GM19463 (cell line): ENCODE results near the gene MFSD8.
"Not testable (repeated sequence)": the region's sequence is repeated elsewhere in the genome, so short reads cannot be mapped to it uniquely, and the experiment has no call there.

ENCODE experiments used
- ATAC-seq: cut with Tn5 transposase; IDR thresholded peaks from one replicate; pipeline ENCODE4 v1.9.1; 2021; ENCODE audit warnings: mild to moderate bottlenecking, moderate library complexity; ENCODE audit not compliant: unreplicated experiment

MFSD8 gene, protein sequence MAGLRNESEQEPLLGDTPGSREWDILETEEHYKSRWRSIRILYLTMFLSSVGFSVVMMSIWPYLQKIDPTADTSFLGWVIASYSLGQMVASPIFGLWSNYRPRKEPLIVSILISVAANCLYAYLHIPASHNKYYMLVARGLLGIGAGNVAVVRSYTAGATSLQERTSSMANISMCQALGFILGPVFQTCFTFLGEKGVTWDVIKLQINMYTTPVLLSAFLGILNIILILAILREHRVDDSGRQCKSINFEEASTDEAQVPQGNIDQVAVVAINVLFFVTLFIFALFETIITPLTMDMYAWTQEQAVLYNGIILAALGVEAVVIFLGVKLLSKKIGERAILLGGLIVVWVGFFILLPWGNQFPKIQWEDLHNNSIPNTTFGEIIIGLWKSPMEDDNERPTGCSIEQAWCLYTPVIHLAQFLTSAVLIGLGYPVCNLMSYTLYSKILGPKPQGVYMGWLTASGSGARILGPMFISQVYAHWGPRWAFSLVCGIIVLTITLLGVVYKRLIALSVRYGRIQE

DNA sequence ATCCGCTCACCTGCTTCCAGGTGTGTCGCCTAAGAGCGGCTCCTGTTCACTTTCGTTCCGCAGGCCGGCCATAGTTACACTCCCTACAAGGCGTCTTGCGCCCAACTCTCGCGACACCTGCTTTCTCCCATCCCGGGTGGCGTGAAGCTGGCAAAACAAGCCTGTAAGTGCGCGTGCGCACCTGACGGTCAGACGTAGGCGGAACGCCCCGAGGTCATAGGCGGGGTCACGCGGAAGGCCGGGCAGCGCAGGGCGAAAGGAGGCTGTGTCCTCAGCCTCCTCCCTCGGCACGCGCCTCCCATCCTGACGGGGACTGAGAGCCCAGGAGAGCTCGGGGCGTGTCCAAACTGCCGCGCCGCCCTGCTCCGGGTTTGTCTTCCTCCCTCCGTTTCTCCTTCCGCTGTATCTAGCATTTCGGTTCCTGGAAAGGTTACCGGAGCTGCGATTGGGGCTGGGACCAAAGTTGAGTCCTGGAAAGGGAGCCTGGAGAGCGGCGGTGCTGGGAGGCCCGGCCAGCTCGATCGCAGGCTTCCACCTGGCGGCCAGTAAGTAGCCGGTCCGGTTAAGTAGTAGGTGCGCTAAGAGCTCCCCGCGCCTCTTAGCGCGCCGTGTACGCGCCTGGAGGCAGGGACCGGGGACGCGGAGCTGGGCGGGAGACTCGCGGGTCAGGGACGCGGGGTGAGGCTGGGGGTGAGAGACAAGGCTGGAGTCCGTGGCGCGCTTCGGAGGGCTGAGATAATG lies at the start of gene MFSD8, which contains the start of gene ABHD18:
TSS of gene MFSD8 (minus strand) at position 112 of the 741 bp plus-strand sequence. CDS start at position 72, 40 bp downstream.
TSS of gene ABHD18 (plus strand) at position 345 of the 741 bp plus-strand sequence. CDS start 17,550 bp downstream, outside the sequence.
- ATAC-seq: peak; percentile 93

DNA sequence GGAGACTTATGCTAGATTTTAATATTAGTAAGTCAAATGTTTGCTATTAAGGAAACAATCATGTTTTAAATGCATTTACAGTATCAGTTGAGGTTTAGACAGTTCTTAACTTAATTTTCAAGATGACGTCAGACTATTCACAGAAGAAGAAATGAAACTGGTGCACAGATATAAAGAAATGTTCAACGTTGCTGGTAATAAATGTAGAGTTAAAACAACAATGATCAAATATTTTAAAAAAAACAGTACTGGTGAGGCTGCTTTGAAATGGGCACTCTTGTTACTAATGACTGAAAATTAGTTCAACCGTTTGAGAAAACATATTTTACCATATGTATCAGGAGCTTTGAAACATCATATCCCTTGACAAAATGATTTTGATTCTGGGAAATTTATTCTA lies 44.5 kb upstream of the MFSD8 start:
- ATAC-seq: no peak

DNA sequence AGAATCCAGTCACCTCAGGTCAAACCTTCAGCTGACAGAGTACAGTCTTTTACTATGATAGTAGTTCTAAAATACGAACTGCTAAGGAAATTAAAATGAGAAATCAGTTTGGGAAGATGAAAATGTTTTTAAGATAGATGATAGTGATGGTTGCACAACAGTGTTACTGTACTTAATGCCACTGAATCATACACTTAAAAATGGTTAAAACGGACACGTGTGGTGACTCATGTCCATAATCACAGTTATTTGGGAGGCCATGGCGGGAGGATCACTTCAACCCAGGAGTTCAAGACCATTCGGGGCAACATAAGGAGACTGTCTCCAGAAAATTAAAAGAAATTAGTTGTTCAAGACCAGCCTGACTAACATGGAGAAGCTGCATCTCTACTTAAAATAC lies 41.6 kb upstream of the MFSD8 start:
- ATAC-seq: no peak

DNA sequence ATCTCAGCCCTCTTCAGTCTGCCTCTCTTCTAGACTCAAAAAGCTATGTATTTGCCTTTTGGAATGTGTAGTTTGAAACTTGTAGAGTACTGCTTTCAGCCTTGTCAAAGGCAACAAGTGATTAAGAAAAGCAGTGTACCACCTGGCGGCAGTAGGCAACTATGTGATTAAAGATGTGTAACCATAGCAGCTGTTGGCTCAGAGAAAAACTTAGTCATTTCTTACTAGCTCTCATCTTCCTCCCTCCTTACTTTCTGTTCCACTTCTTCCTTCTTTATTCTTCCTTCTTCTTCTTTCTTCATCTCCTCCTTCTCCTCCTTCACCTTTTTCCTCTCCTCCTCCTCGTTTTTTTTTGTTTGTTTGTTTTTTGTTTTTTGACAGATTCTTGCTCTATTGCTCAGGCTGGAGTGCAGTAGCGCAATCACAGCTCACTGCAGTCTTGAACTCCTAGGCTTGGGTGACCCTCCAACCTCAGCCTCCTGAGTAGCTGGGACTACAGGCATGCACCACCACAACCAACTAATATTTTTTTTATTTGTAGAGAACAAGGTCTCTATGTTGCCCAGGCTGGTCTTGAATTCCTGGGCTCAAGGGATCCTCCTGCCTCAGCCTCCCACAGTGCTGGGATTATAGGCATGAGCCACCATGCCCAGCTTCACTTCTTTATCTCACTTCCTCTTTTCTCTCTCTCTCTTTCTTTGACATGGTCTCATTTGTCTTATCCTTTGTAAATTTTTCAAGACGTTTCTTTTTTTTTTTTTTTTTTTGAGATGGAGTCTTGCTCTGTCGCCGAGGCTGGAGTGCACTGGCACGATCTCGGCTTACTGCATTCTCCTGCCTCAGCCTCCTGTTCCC lies 32.8 kb upstream of the MFSD8 start:
- peak; percentile 99 for ATAC-seq

DNA sequence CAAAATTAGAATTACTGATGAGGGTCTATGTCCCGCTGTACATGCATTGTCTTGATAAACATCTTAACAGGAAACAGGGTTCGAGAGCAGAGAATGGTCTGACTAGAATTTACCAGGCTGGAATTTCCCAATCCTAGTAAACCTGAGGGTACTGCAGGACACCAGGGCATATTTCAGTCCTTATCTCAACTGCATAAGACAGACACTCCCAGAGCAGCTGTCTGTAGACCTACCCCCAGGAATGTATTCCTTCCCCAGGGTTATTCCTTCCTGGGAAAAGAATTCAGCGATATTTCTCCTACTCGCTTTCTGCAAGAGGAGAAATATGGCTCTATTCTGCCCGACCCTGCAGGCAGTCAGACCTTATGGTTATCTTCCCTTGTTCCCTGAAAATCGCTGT lies 31.5 kb upstream of the MFSD8 start:
- not testable (repeated sequence) for ATAC-seq

DNA sequence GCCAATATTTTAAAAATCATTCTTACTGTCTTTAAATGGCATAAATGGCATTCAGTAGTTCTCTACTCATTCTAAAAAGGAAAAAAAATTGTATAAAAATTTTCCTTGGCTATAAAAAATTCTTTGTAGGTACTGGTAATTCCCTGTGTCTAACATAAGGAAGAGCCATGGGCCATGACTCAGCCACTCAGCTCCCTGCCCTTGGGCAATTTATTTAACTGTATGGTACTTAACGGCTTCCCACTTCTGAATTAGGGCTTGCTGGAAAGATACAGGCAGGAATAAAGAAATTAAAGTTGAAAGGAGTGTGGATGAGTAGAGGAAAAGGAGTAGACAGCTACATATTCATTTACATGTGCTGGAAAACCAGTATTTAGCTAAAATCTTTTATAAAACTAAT lies 30.8 kb upstream of the MFSD8 start:
- no peak for ATAC-seq

DNA sequence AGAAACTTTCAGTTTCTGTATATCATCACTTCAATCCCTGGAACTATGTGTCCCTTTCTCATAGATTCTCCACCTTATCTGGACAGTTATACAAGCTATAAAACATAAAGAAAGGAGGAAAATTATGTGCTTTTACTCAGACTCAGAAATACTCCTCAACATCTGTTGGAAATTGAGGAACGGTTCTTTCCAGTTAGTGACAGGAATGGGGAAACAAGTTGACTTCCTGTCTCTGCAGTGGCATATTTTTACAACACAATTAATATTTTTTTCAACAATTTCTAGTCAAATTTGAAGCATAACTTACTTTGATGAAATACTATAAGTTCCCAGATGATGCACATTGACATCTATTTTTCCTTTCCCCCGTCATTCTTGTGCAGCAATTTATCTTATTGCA lies 28.2 kb upstream of the MFSD8 start:
- no peak for ATAC-seq

DNA sequence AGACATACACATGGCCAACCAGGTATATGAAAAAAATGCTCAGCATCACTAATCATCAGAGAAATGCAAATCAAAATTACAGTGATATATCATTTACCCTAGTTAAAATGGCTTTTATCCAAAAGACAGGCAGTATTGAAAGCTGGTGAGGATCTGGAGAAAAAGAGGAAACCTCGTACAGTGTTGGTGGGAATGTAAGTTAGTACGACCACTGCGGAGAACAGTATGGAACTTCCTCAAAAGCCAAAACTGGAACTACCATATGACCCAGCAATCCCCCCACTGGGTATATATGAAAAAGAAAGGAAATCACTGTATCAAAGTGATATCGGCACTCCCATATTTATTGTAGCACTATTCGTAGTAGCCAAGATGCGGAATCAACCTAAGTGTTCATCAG lies 23.7 kb upstream of the MFSD8 start:
- no peak for ATAC-seq

DNA sequence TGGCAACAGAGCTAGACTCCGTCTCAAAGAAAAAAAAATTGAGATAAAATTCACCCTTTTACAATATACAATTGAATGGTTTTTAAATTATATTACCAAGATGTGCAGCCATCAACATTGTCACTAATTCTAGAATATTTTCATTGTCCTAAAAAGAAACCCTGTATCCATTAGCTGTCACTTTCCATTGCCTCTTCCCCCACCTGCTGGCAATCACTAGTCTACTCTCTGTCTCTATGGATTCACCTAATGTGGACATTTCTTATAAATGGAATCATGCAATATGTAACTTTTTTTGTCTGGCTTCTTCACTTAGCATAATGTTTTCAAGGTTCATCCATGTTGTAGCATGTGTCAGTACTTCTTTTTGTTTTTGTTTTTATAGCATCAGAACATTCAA lies 21.0 kb upstream of the MFSD8 start:
- no peak for ATAC-seq

DNA sequence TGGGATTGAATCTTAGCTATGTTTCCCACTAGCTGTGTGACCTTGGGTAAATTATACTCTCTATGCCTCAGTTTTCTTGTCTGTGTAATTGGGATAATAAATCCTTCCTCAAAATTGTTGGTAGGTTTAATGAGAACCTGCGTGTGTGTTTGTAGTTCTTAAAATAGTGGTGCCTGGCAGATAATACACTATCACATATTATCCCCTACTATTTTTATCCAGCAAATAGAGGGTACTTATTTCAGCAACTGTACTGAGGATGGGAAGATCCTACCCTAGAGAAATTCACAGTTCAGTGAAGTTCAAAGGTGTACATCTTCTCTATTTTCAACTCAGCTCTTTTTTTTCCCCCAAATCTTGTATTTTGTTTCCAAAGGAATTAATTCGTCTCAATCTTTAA lies 17.5 kb upstream of the MFSD8 start:
- ATAC-seq: no peak

DNA sequence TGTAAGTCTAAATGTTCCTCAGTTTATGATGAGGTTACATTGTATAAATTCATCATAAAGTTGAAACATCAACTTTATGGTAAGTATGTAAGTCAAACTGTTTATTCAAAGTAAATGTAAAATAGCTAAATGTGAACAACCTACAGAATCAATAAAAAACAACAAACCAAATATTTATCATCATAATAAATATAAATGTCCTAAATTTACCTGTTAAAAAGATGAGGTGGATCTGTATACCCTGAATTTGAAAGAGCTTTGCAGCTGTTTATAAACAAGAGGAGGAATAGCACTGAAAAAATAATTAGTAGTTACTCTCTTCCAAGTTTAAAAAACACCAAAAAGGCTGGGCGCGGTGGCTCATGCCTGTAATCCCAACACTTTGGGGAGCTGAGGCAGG lies 14.0 kb upstream of the MFSD8 start:
- no peak for ATAC-seq

DNA sequence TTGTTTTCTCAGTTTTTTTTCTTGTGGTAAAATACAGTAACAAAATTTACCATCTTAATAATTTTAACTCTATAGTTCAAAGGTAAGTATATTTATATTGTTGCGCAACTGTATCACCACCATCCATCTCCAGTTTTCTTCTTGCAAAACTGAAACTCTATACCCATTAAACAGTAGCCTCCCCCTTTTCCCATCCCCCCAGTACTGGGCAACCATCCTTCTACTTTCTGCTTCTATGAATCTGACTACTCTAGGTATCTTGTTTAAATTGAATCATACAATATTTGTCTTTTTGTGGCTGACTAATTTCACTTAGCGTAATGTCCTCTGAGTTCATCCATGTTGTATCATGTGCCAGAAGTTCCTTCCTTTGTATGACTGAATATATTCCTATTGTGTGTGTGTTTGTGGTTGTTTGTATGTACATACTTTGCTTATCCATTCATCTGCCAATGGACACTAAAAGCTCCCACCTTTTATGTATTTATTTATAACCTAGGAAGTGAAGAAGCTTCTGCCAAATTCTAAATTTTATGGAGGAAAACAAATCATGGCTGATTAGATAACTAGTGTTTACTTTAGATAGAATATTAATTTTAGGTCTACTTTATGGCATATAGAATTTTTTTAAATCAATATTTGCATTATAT lies 10.3 kb upstream of the MFSD8 start:
- ATAC-seq: no peak

DNA sequence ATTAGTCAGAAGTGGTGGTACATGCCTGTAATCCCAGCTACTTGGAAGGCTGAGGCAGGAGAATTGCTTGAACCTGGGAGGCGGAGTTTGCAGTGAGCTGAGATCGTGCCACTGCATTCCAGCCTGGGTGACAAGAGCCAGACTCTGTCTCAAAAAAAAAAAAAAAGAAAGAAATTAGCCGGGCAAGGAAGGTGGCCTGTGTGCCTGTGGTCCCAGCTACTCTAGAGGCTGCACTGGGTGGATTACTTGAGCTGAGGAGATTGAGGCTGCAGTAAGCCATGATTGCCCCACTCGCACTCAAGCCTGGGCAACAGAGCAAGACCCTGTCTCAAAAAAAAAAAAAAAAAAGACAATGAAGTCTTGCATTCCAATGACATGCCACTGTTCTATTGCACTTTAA lies 6.0 kb upstream of the MFSD8 start:
- not testable (repeated sequence) for ATAC-seq

DNA sequence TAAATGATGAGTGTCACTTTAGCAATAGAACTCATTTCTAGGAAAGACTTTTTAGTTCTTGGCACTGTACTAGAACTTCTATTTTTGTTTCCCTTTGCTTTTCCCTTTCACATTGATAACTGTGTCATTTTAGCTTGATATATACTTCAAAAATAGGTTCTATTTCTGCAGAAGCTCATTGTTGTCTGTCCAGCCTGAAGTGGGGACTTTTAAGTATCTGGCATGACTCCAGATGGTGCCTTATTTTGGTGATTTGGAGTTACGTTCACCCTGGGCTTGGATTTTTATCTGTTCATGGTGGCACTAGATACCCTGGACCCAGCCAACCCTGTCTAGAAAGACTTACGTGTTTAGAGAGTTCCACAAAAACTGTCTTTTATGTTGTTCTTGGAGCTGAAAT lies 3.6 kb upstream of the MFSD8 start:
- ATAC-seq: no peak

DNA sequence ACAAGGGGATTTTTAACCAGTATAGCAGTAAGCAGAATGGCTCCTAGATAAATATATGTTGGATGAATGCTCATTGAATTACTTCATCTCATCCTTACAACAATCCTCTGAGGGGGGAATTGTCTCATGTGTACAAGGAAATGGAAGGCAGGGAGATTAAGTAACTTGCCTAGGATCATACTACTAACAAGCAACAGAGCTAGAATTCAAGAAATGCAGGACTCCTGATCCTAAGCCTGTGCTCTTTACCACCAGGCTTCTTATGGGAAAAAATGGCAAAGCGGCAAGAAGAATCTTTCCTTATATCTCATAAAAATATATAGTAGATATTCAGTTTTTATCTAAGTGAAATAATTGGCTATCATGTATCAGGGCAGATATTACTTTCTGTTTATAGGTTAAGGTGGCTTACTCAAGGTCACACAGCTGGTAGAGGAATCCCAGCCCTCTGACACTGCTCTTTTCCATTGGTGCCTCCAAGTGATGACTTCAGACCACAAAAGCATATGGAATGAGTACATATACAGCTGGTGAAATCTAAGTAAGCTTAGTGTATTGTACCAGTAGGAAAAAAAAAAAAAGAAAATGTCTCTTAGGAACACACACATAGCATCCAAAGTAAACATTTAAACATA lies 2.3 kb upstream of the MFSD8 start:
- ATAC-seq: no peak

DNA sequence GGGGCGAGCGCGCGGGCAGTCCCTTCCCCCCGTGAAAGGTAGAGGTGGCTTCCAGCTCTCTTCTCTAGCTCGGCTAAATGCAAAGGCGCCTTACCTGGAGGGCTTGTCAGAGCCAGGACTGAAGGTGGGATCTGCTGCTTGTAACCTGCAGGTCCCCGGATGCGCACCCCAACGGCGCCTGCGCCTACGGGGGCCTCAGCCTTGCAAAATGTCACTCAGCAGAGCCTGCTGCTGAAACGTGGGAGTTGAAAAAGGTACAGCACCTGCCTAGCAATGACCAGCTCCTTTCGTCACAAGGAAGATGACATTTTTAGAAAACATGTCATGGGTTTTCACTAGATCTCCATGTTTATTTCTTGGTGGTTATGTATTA lies 816 bp upstream of the MFSD8 start:
- peak; percentile 24 for ATAC-seq

DNA sequence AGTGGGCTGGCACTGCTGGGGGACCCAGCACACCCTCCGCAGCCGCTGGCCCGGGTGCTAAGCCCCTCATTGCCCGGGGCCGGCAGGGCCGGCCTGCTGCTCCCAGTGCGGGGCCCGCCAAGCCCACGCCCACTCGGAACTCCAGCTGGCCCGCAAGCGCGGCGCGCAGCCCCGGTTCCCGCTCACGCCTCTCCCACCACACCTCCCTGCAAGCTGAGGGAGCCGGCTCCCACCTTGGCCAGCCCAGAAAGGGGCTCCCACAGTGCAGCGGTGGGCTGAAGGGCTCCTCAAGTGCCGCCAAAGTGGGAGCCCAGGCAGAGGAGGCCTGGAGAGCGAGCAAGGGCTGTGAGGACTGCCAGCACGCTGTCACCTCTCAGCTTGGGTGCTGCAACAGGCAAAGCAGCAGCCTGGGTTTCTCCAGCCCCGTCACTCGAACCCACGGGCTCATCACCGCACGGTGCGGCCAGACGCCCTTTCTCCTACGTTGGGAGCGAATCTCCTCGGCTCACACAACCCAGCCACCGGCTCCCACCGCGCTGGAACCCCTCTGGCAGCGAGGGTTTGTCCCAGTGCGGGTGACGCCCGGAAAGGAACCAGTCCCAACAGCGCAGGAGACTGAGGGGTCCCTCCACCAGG lies 429 bp downstream of the MFSD8 start:
- peak; percentile 13 for ATAC-seq

DNA sequence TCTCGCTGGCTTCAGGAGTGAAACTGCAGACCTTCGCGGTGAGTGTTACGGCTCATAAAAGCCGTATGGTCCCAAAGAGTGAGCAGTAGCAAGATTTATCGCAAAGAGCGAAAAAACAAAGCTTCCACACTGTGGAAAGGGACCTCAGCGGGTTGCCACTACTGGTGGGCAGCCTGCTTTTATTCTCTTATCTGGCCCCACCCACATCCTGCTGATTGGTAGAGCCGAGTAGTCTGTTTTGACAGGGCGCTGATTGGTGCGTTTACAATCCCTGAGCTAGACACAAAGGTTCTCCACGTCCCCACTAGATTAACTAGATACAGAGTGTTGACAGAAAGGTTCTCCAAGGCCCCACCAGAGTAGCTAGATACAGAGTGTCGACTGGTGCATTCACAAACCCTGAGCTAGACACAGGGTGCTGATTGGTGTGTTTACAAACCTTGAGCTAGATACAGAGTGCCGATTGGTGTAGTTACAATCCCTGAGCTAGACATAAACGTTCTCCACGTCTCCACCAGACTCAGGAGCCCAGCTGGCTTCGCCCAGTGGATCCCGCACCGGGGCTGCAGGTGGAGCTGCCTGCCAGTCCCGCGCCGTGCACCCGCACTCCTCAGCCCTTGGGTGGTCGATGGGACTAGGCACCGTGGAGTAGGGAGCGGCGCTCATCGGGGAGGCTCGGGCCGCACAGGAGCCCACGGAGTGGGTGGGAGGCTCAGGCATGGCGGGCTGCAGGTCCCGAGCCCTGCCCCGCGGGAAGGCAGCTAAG lies 1.2 kb downstream of the MFSD8 start:
- not testable (repeated sequence) for ATAC-seq

DNA sequence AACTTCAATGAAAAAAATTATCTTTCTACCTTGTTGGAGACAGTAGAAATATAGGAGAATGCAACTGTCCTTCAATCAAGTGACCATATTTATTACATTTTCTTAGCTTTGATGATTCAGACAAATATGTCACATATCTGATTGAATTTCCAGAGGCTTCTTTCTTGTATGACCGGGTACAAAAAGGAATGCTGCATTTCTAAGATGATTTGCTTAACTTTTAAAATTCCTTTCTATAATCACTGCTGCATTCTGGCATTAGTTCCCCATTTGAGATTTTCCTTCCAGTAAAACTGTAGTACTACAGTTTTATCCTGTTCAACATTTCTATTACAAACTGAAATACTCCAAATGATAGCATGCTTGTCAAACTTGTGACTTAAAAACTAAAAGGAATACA lies 5.2 kb downstream of the MFSD8 start:
- no peak for ATAC-seq
